ENCODE results near the gene ANKRD33B. TPM values are rescaled to one million over a fixed set of nuclear protein-coding genes. Genes with fewer than 3 reads are reported as not detected.
"Not testable (repeated sequence)": the region's sequence is repeated elsewhere in the genome, so short reads cannot be mapped to it uniquely, and the experiment has no call there.

Gene ANKRD33B
- total RNA-seq (2013): 0.06 TPM
- polyA plus RNA-seq: under 1 TPM in 1 of 3 donors, not detected in 2; 0.05 TPM
- 0.42 and 0.72 TPM in 2 replicates for polyA minus RNA-seq
- 9.2 to 54.0 (median 15.3) reads per million in 11 experiments for total RNA-seq

DNA sequence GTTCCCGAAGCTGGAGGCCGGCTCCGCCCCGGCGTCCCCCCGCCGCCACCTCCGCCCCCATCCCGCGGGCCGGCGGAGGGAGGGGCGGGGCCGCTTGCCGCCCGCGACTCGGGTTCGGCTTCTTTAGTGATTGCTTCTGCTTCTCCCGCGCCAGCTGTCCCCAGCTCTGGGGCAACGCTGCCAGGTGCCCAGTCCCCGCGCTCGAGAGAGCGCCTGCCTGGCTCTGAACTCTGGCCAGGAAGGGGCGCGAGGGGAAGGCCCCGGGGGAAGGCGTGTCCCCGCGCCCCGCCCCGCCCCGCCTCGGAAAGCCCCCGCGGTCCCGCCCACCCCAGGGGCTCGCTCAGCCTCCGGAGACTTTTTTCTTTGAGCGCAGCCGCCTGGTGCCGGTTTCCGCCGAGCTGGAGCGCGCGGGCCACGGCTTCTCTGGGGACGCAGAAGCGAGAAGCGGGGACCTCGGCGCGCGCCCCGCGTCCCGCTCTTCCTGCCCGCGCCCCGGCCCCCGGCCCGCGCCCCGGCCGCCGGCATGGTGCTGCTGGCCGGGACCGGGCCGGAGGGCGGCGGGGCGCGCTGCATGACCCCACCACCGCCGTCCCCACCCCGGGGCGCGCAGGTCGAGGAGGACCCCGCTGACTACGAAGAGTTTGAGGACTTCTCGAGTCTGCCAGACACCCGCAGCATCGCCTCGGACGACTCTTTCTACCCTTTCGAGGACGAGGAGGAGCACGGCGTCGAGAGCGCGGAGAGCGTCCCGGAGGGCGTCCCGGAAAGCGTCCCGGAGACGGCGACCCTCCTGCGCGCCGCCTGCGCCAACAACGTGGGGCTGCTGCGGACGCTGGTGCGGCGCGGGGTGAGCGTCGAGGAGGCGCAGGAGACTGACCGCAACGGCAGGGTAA lies at the start of gene ANKRD33B:
Gene ANKRD33B (plus strand): TSS at position 126 of the 893 bp plus-strand sequence. CDS start 398 bp downstream, at position 524.
- intact Hi-C loops (cut with micrococcal nuclease): loop anchor here in 1 of 2 donors (5.0 kb wide), 1 partner anchor 43 kb away; no protein-coding TSS in a partner anchor
- peaks cover 45% of the 10 kb centered on the region for H3K4me1 Mint-ChIP-seq
- TF ChIP-seq, protein P1, sequence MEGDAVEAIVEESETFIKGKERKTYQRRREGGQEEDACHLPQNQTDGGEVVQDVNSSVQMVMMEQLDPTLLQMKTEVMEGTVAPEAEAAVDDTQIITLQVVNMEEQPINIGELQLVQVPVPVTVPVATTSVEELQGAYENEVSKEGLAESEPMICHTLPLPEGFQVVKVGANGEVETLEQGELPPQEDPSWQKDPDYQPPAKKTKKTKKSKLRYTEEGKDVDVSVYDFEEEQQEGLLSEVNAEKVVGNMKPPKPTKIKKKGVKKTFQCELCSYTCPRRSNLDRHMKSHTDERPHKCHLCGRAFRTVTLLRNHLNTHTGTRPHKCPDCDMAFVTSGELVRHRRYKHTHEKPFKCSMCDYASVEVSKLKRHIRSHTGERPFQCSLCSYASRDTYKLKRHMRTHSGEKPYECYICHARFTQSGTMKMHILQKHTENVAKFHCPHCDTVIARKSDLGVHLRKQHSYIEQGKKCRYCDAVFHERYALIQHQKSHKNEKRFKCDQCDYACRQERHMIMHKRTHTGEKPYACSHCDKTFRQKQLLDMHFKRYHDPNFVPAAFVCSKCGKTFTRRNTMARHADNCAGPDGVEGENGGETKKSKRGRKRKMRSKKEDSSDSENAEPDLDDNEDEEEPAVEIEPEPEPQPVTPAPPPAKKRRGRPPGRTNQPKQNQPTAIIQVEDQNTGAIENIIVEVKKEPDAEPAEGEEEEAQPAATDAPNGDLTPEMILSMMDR (IDR thresholded peaks at IDR 0.05): no peak
- Histone ChIP-seq H3K79me2 (ENCODE audit: insufficient read depth, low read length) (peaks cover 18% of the 10 kb centered on the region), H2AFZ (ENCODE audit: insufficient read depth, low read depth, low read length, poor library complexity, severe bottlenecking) (peak within 1 kb of the TSS; percentile 66), H4K20me1 (ENCODE audit: insufficient read depth, low read length) (no peaks in the 10 kb centered on the region), H3K4me1 (ENCODE audit: control insufficient read depth in 1 of 2, insufficient read depth in 2 of 2, low read length in 2 of 2) (peaks cover 31 to 39% of the 10 kb centered on the region in 2 donors), H3K4me3 (replicated peaks in 1 of 3; ENCODE audit: low read depth in 2 of 3, low read length in 3 of 3) (peak within 1 kb of the TSS; percentile 26 to 75 (median 46)), H3K9me3 (replicated peaks in 1 of 2; ENCODE audit: control insufficient read depth in 1 of 2, insufficient read depth in 1 of 2, low read length in 2 of 2) (peaks cover 0 to 4% of the 10 kb centered on the region in 2 donors), H3K4me2 (replicated peaks; ENCODE audit: extremely low read depth, low read length, poor library complexity, severe bottlenecking) (peak within 1 kb of the TSS; percentile 86), H3K27me3 (ENCODE audit: control insufficient read depth in 2 of 2, insufficient read depth in 2 of 2, low read length in 2 of 2) (peaks cover 4 to 29% of the 10 kb centered on the region in 2 donors), H3K9ac (ENCODE audit: insufficient read depth, low read length, poor library complexity, severe bottlenecking) (peak within 1 kb of the TSS; percentile 71), H3K27ac (ENCODE audit: low read depth in 1 of 2, low read length in 2 of 2) (no peak within 1 kb of the TSS), H3K36me3 (replicated peaks in 1 of 2; ENCODE audit: control insufficient read depth in 1 of 2, insufficient read depth in 2 of 2, low read length in 2 of 2) (no peaks in the 10 kb centered on the region)
- peaks cover 0 to 8% (median 2%) of the 10 kb centered on the region in 7 donors for H3K9me3 Mint-ChIP-seq
- H3K36me3 Mint-ChIP-seq: peaks cover 0 to 4% of the 10 kb centered on the region in 2 donors
- WGBS (ENCODE audit: insufficient coverage): under 1% methylated on average over 107 of the region's 119 CpGs
- peaks cover 30 to 46% (median 38%) of the 10 kb centered on the region in 3 donors for H3K27me3 Mint-ChIP-seq (ENCODE audit: low read depth in 3 of 3)
- peak within 1 kb of the TSS; percentile 91 to 96 for H3K4me3 Mint-ChIP-seq
- DNase-seq: peak; percentile 33 to 69 (median 46)
- H3K27ac Mint-ChIP-seq: peak within 1 kb of the TSS in 5 of 7 donors; percentile 2 to 61 (median 42)

DNA sequence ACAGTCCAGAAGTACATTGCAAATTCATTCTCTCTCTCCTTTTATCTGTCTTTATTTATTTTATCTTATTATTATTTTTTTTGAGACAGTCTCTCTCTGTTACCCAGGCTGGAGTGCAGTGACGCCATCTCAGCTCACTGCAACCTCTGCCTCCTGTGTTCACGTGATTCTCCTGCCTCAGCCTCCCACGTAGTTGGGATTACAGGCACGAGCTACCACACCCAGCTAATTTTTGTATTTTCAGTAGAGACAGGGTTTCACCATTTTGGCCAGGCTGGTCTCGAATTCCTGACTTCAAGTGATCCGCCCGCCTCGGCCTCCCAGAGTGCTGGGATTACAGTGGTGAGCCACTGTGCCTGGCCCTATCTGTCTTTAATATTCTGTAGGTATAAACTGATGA lies 49.3 kb upstream of the ANKRD33B start:
- H3K9me3 ChIP-seq (replicated peaks in 1 of 2; ENCODE audit: control insufficient read depth in 1 of 2, insufficient read depth in 1 of 2, low read length in 2 of 2); H3K4me3 Mint-ChIP-seq; H3K27ac Mint-ChIP-seq; H3K4me2 ChIP-seq (replicated peaks; ENCODE audit: extremely low read depth, low read length, poor library complexity, severe bottlenecking); H3K4me1 ChIP-seq (ENCODE audit: control insufficient read depth in 1 of 2, insufficient read depth in 2 of 2, low read length in 2 of 2); H3K36me3 ChIP-seq (replicated peaks in 1 of 2; ENCODE audit: control insufficient read depth in 1 of 2, insufficient read depth in 2 of 2, low read length in 2 of 2); H3K4me1 Mint-ChIP-seq; H3K4me3 ChIP-seq (replicated peaks in 1 of 3; ENCODE audit: low read depth in 2 of 3, low read length in 3 of 3); H3K79me2 ChIP-seq (ENCODE audit: insufficient read depth, low read length); H4K20me1 ChIP-seq (ENCODE audit: insufficient read depth, low read length); H3K36me3 Mint-ChIP-seq; H3K9ac ChIP-seq (ENCODE audit: insufficient read depth, low read length, poor library complexity, severe bottlenecking); H3K27me3 ChIP-seq (ENCODE audit: control insufficient read depth in 2 of 2, insufficient read depth in 2 of 2, low read length in 2 of 2); intact Hi-C loops (cut with micrococcal nuclease); H2AFZ ChIP-seq (ENCODE audit: insufficient read depth, low read depth, low read length, poor library complexity, severe bottlenecking); H3K9me3 Mint-ChIP-seq; H3K27ac ChIP-seq (ENCODE audit: low read depth in 1 of 2, low read length in 2 of 2); DNase-seq; H3K27me3 Mint-ChIP-seq (ENCODE audit: low read depth in 3 of 3): not testable (repeated sequence)
- WGBS (ENCODE audit: insufficient coverage): 83% methylated on average over 1 of the region's 8 CpGs

Measured in CD14-positive monocyte (primary cell).